A549 (cell line): Measurements from ENCODE around the gene PACS2. TPM values are rescaled to one million over a fixed set of nuclear protein-coding genes. Genes with fewer than 3 reads are reported as not detected.

Experiments used
- ATAC-seq, 2 experiments: fragments of 200-7000 bp in 1 of 2; fragments of >200 bp in 1 of 2; cut with Nextera tagmentation in 1 of 2; cut with Tn5 transposase in 1 of 2; 3 replicates each; pipeline versions ENCODE4 v1.8.0 to v1.9.1; 2018 to 2020; ENCODE audit warnings: mild to moderate bottlenecking in 1 of 2, moderate library complexity in 1 of 2
- CTCF ChIA-PET: fragments of 300-600 bp; sonication (Branson Sonifier 250); formaldehyde crosslinking; extraction: SDS; loops from one replicate; lab custom pipeline; 2021; ENCODE audit warnings: antibody characterized with exemption, inconsistent platforms; lab: Yijun Ruan, JAX
- POLR2A ChIA-PET: fragments of 350-600 bp; formaldehyde crosslinking; extraction: SDS; loops from one replicate; lab custom pipeline; 2021; ENCODE audit warnings: antibody characterized with exemption, inconsistent platforms; lab: Yijun Ruan, JAX
- DNase-seq, 2 experiments: peaks; one replicate each; pipeline versions ENCODE4 v3.0.0 to v3.0.0-alpha.2; 2011 to 2016; ENCODE audit warnings: low read depth in 1 of 2, low spot score in 1 of 2
- FAIRE-seq: peaks from 2 replicates; lab custom pipeline; 2011; peaks lifted over from hg19 to GRCh38; lab: Jason Lieb, UNC
- H3K27ac ChIP-seq, 2 experiments: fragments of >200 bp; sonication (Bioruptor Twin); formaldehyde crosslinking; 3 replicates each; pipeline ENCODE4 v1.5.1; 2016 to 2017
- H3K4me1 ChIP-seq: fragments of >200 bp; sonication (Bioruptor Twin); formaldehyde crosslinking; 3 replicates; pipeline ENCODE4 v1.6.1; 2016
- H3K4me2 ChIP-seq: fragments of >200 bp; sonication (Bioruptor Twin); formaldehyde crosslinking; 3 replicates; pipeline ENCODE4 v1.6.1; 2016
- H3K4me3 ChIP-seq: fragments of >200 bp; sonication (Bioruptor Twin); formaldehyde crosslinking; 3 replicates; pipeline ENCODE4 v1.5.1; 2016
- H3K9me3 ChIP-seq: fragments of >200 bp; sonication (Bioruptor Twin); formaldehyde crosslinking; 3 replicates; pipeline ENCODE4 v1.6.1; 2016
- BCL3 ChIP-seq: fragments of >200 bp; sonication (Bioruptor Twin); formaldehyde crosslinking; IDR thresholded peaks from 3 replicates; pipeline ENCODE4 v1.6.1; 2016
- CBX2 ChIP-seq: fragments of 200-600 bp; sonication (generic); IDR thresholded peaks from 2 replicates; pipeline ENCODE4 v1.6.1; 2016; ENCODE audit warnings: low read depth, mild to moderate bottlenecking, borderline replicate concordance
- CBX8 ChIP-seq: fragments of 200-600 bp; sonication (generic); IDR thresholded peaks from 2 replicates; pipeline ENCODE4 v1.6.1; 2016
- EHF ChIP-seq: fragments of 250-450 bp; sonication (Bioruptor Pico); IDR thresholded peaks from 2 replicates; pipeline ENCODE4 v1.5.0; 2020; ENCODE audit warnings: mild to moderate bottlenecking
- HMGXB4 ChIP-seq: fragments of 250-450 bp; sonication (Bioruptor Pico); IDR thresholded peaks from 2 replicates; pipeline ENCODE4 v1.5.0; 2021; ENCODE audit warnings: mild to moderate bottlenecking, moderate library complexity, borderline replicate concordance
- JUN ChIP-seq, 2 experiments: fragments of >200 bp; sonication (Bioruptor Twin); formaldehyde crosslinking; IDR thresholded peaks; 2 replicates in 1 of 2; 3 replicates in 1 of 2; pipeline ENCODE4 v1.6.1; 2016 to 2017
- JUNB ChIP-seq: fragments of >200 bp; sonication (Bioruptor Twin); formaldehyde crosslinking; IDR thresholded peaks from 2 replicates; pipeline ENCODE4 v1.6.1; 2016
- NFE2L2 ChIP-seq: fragments of 150-350 bp; conservative IDR thresholded peaks from 2 replicates; pipeline ENCODE4 v1.6.1; 2014; ENCODE audit warnings: low read length
- NPAS2 ChIP-seq: fragments of 250-450 bp; sonication (Bioruptor Pico); IDR thresholded peaks from 2 replicates; pipeline ENCODE4 v1.8.0; 2022; ENCODE audit warnings: mild to moderate bottlenecking, moderate library complexity, borderline replicate concordance
- PHF8 ChIP-seq: fragments of 200-600 bp; sonication (generic); IDR thresholded peaks from 2 replicates; pipeline ENCODE4 v1.6.1; 2016; ENCODE audit warnings: low read depth, mild to moderate bottlenecking, antibody characterized with exemption, moderate library complexity, borderline replicate concordance
- TFCP2L1 ChIP-seq: fragments of 250-450 bp; sonication (Bioruptor Pico); IDR thresholded peaks from 2 replicates; pipeline ENCODE4 v1.5.0; 2021; ENCODE audit warnings: mild to moderate bottlenecking
- ZNF302 ChIP-seq: fragments of 250-450 bp; sonication (Bioruptor Pico); IDR thresholded peaks from 2 replicates; pipeline ENCODE4 v1.9.0; 2021; ENCODE audit warnings: inconsistent platforms, mild to moderate bottlenecking, moderate library complexity
- WGBS: methylation state at CpG from one replicate; pipeline ENCODE4 v1.1.6; 2017; ENCODE audit errors: missing lambda C conversion rate; 5-methylcytosine and 5-hydroxymethylcytosine counted together
- polyA plus RNA-seq, 4 experiments: library from polyadenylated mRNA; depleted of rRNA in 3 of 4; stranded (reverse); fragments of >200 nt; fragmentation: RNase III in 1 of 4; extraction: RNeasy Plus Mini Kit Qiagen cat#74134 plus additional on column Dnase treatment in 1 of 4; gene quantifications; 2 replicates in 3 of 4; 3 replicates in 1 of 4; pipeline ENCODE4 v1.2.3, GENCODE V29; 2011 to 2017
- TF ChIP-seq, protein P1 (sequence below): fragments of 200-600 bp; sonication (generic); IDR thresholded peaks from 2 replicates; pipeline ENCODE4 v1.6.1; 2016; ENCODE audit warnings: antibody characterized with exemption, mild to moderate bottlenecking, moderate library complexity
- TF ChIP-seq, protein P2 (sequence below): IDR thresholded peaks from 2 replicates; pipeline ENCODE4 v1.6.1; 2012

PACS2 gene
- polyA plus RNA-seq, 2 of the 4 experiments (the other 2 are of a cell fraction), result 11.9 to 24.5 TPM

DNA sequence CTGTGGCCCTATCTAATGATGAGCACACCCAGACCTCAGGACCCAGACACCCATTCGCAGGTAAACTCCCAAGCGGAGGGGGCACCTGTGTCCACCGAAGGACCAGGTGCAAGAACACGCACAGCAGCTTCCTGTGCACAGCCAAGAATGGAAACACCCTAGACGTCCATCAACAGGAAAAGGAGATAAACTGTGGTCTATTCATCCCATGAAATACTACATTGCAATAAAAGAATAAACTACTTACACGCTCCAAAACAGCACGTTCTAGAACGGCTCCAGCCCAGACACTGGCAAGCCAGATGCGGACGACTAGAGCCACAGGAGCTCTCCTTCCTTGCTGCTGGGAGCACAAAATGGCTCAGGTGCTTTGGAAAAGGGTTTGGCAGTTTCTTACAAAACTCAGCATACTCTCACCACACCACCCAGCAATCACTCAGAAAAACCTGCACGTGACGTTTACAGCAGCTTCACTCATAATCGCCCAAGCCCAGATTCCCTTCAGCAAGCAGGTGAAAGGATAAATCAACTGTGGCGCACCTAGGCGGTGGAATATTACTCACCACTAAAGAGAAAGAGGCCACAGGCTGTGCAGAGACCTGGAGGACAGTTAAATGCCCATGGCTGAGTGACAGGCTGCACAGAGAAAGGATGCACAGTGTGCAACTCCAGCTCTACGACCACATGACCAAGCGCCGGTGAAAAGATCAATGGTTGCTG, 34.7 kb upstream of the PACS2 start:
- 93% methylated on average over 18 of the region's 18 CpGs for WGBS
- FAIRE-seq, result no peak
- no peak for ATAC-seq
- Histone ChIP-seq H3K9me3 (no peaks in the 10 kb centered on the region), H3K4me3 (no peak overlapping the region), H3K4me2 (no peak overlapping the region), H3K4me1 (peaks cover 4% of the 10 kb centered on the region; the same call in 1 of the 3 replicates), H3K27ac (no peak overlapping the region)
- no peak for DNase-seq
- ChIA-PET POLR2A (no interaction called here), CTCF (interaction anchor here (1.1 to 1.3 kb wide), 3 partner anchors 78 to 189 kb away, joined by 3 to 6 read pairs (median 4); no protein-coding TSS in a partner anchor)
- TF ChIP-seq, protein P1, sequence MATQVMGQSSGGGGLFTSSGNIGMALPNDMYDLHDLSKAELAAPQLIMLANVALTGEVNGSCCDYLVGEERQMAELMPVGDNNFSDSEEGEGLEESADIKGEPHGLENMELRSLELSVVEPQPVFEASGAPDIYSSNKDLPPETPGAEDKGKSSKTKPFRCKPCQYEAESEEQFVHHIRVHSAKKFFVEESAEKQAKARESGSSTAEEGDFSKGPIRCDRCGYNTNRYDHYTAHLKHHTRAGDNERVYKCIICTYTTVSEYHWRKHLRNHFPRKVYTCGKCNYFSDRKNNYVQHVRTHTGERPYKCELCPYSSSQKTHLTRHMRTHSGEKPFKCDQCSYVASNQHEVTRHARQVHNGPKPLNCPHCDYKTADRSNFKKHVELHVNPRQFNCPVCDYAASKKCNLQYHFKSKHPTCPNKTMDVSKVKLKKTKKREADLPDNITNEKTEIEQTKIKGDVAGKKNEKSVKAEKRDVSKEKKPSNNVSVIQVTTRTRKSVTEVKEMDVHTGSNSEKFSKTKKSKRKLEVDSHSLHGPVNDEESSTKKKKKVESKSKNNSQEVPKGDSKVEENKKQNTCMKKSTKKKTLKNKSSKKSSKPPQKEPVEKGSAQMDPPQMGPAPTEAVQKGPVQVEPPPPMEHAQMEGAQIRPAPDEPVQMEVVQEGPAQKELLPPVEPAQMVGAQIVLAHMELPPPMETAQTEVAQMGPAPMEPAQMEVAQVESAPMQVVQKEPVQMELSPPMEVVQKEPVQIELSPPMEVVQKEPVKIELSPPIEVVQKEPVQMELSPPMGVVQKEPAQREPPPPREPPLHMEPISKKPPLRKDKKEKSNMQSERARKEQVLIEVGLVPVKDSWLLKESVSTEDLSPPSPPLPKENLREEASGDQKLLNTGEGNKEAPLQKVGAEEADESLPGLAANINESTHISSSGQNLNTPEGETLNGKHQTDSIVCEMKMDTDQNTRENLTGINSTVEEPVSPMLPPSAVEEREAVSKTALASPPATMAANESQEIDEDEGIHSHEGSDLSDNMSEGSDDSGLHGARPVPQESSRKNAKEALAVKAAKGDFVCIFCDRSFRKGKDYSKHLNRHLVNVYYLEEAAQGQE, result no peak
- TF ChIP-seq NPAS2 (CRISPR knock-in tag) (no peak), JUNB (no peak), PHF8 (no peak), EHF (CRISPR knock-in tag) (no peak)

DNA sequence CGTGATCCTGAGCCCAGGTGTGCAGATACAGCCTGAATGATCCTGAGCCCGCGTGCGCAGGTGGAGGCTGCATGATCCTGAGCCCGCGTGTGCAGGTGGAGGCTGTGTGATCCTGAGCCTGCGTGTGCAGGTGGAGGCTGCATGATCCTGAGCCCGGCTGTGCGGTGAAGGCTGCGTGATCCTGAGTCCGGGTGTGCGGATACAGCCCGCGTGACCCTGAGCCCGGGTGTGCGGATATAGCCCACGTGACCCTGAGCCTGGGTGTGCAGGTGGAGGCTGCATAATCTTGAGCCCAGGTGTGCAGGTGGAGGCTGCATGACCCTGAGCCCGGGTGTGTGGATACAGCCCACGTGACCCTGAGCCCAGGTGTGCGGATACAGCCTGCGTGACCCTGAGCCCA, 34.0 kb upstream of the PACS2 start:
- Histone ChIP-seq H3K4me2 (no peak overlapping the region), H3K4me3 (no peak overlapping the region), H3K4me1 (peaks cover 4% of the 10 kb centered on the region; the same call in 1 of the 3 replicates), H3K27ac (no peak overlapping the region), H3K9me3 (no peaks in the 10 kb centered on the region)
- TF ChIP-seq ZNF302 (CRISPR knock-in tag), result no peak
- TF ChIP-seq CBX8, result no peak
- TF ChIP-seq, protein P2, sequence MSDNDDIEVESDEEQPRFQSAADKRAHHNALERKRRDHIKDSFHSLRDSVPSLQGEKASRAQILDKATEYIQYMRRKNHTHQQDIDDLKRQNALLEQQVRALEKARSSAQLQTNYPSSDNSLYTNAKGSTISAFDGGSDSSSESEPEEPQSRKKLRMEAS, result no peak
- TF ChIP-seq BCL3, result no peak
- TF ChIP-seq CBX2, result no peak
- no peak for TF ChIP-seq NPAS2 (CRISPR knock-in tag)
- TF ChIP-seq HMGXB4 (CRISPR knock-in tag), result no peak
- TF ChIP-seq JUNB, result no peak
- TF ChIP-seq NFE2L2, result no peak
- TF ChIP-seq JUN (IDR thresholded peaks at IDR 0.05), result no peak
- no peak for TF ChIP-seq TFCP2L1
- POLR2A ChIA-PET, result no interaction called here
- 95% methylated on average over 9 of the region's 21 CpGs for WGBS
- DNase-seq, result no peak
- FAIRE-seq, result no peak
- CTCF ChIA-PET, result interaction anchor here (1.1 to 2.4 kb wide), 4 partner anchors 14 to 190 kb away, joined by 3 to 13 read pairs (median 5); no protein-coding TSS in a partner anchor
- no peak for ATAC-seq
